ENCODE results near the gene MAN1B1.

GRCh38 chr9:137115394-137116026 lies 28.7 kb downstream of the MAN1B1 start:
- TF ChIP-seq POLR2A (IDR thresholded peaks at IDR 0.05) (no peak), CTCF (IDR thresholded peaks at IDR 0.05) (no peak)
